ENCODE results near the gene KIF5C.

GRCh38 chr2:148885209-148885608, 10.2 kb downstream of the KIF5C start:
- TF ChIP-seq POLR2AphosphoS5 (IDR thresholded peaks at IDR 0.05; ENCODE audit: insufficient read depth in 1 of 2, low read depth in 1 of 2) (no peak), POLR2A (IDR thresholded peaks at IDR 0.05) (no peak)
